HepG2 (cell line): ENCODE results near the gene PPP1R27. TPM values are rescaled to one million over a fixed set of nuclear protein-coding genes. Genes with fewer than 3 reads are reported as not detected.
A peak's percentile ranks its signal among the peaks of the same experiment; 100 is the strongest.

ENCODE experiments used
- ATAC-seq: fragments of 200-7000 bp; cut with Tn5 transposase; 3 replicates; pipeline ENCODE4 v1.9.1; 2020; ENCODE audit warnings: mild to moderate bottlenecking, moderate library complexity
- BruUV-seq: library from RNA; stranded (reverse); fragments of 400-500 nt; replicated peaks from 2 replicates; lab custom pipeline; 2021; lab: Mats Ljungman, UMichigan
- CTCF ChIA-PET: fragments of 300-600 bp; formaldehyde crosslinking; extraction: SDS; loops from one replicate; lab custom pipeline; 2021; ENCODE audit warnings: low total read pairs, inconsistent platforms, low intra/inter-chr PET ratio; lab: Yijun Ruan, JAX
- POLR2A ChIA-PET: fragments of 350-600 bp; sonication (Branson Sonifier 250); formaldehyde crosslinking; loops from one replicate; lab custom pipeline; 2020; ENCODE audit warnings: antibody characterized with exemption, inconsistent platforms; lab: Yijun Ruan, JAX
- DNase-seq: peaks from one replicate; pipeline ENCODE4 v3.0.0-alpha.2; 2015; ENCODE audit warnings: low spot score
- FAIRE-seq: peaks from 3 replicates; lab custom pipeline; 2011; peaks lifted over from hg19 to GRCh38; lab: Jason Lieb, UNC
- H2AFZ ChIP-seq: one replicate; pipeline ENCODE4 v1.6.1; 2011; ENCODE audit warnings: low read length, inconsistent platforms
- H3K27ac ChIP-seq: fragments of 300-600 bp; 3 replicates; pipeline ENCODE4 v1.8.0; 2011; ENCODE audit warnings: mixed run types, mild to moderate bottlenecking, mixed read lengths, low read length, inconsistent platforms; ENCODE audit not compliant: insufficient read depth; ENCODE audit errors: extremely low read length
- H3K27me3 ChIP-seq, 2 experiments: fragments of 200-600 bp in 1 of 2; 2 replicates in 1 of 2; 3 replicates in 1 of 2; pipeline versions ENCODE4 v1.6.0 to v1.8.0; 2011; ENCODE audit warnings: low read length in 2 of 2, mild to moderate bottlenecking in 2 of 2, moderate library complexity in 2 of 2, inconsistent platforms in 1 of 2; ENCODE audit not compliant: insufficient read depth in 2 of 2, control insufficient read depth in 1 of 2
- H3K36me3 ChIP-seq, 2 experiments: fragments of 200-600 bp in 1 of 2; replicated peaks in 1 of 2; 2 replicates in 1 of 2; 3 replicates in 1 of 2; pipeline versions ENCODE4 v1.5.1 to v1.8.0; 2011; ENCODE audit warnings: low read length in 2 of 2, inconsistent platforms in 1 of 2; ENCODE audit not compliant: insufficient read depth in 2 of 2, control insufficient read depth in 1 of 2
- H3K4me1 ChIP-seq: 2 replicates; pipeline ENCODE4 v1.5.1; 2012; ENCODE audit warnings: low read length, inconsistent platforms; ENCODE audit not compliant: insufficient read depth
- H3K4me2 ChIP-seq: 2 replicates; pipeline ENCODE4 v1.6.0; 2011; ENCODE audit warnings: low read depth, low read length, inconsistent platforms
- H3K4me3 ChIP-seq, 3 experiments: fragments of 200-600 bp in 1 of 3; sonication (generic), shearing (Covaris generic) in 1 of 3; replicated peaks in 1 of 3; 2 replicates each; pipeline ENCODE4 v1.5.1; 2011 to 2016; ENCODE audit warnings: low read length in 3 of 3, inconsistent platforms in 2 of 3, low read depth in 2 of 3, mild to moderate bottlenecking in 2 of 3, control low read depth in 1 of 3, mixed read lengths in 1 of 3; ENCODE audit not compliant: insufficient read depth in 1 of 3
- H3K79me2 ChIP-seq: one replicate; pipeline ENCODE4 v1.6.1; 2011; ENCODE audit warnings: low read length, inconsistent platforms; ENCODE audit not compliant: insufficient read depth
- H3K9ac ChIP-seq: 2 replicates; pipeline ENCODE4 v1.6.0; 2011; ENCODE audit warnings: mild to moderate bottlenecking, low read depth, low read length, inconsistent platforms; ENCODE audit not compliant: insufficient read depth
- H3K9me3 ChIP-seq: 2 replicates; pipeline ENCODE4 v1.5.1; 2012; ENCODE audit warnings: mild to moderate bottlenecking, low read length
- H4K20me1 ChIP-seq: 2 replicates; pipeline ENCODE4 v1.6.0; 2011; ENCODE audit warnings: inconsistent platforms, mild to moderate bottlenecking, low read length, moderate library complexity; ENCODE audit not compliant: insufficient read depth
- AGO2 ChIP-seq: fragments of 200-400 bp; formaldehyde crosslinking; optimal IDR thresholded peaks from 2 replicates; pipeline ENCODE3; 2017; ENCODE audit warnings: mild to moderate bottlenecking, low read depth, low read length, moderate library complexity
- AKAP8 ChIP-seq: sonication (generic); formaldehyde crosslinking; IDR thresholded peaks from 2 replicates; pipeline ENCODE4 v1.5.1; 2020; ENCODE audit warnings: mild to moderate bottlenecking, missing genetic modification reagents
- CERS6 ChIP-seq: sonication (generic); formaldehyde crosslinking; IDR thresholded peaks from 2 replicates; pipeline ENCODE4 v1.5.0; 2020; ENCODE audit warnings: missing genetic modification reagents
- KDM2A ChIP-seq: sonication (generic); formaldehyde crosslinking; IDR thresholded peaks from 2 replicates; pipeline ENCODE4 v1.4.0; 2020; ENCODE audit warnings: low read depth, missing genetic modification reagents, borderline replicate concordance
- POLR2A ChIP-seq, 2 experiments: IDR thresholded peaks; 2 replicates each; pipeline ENCODE4 v1.6.1; 2011; ENCODE audit warnings: low read depth in 2 of 2, low read length in 2 of 2, mild to moderate bottlenecking in 1 of 2, moderate library complexity in 1 of 2; ENCODE audit not compliant: insufficient read depth in 1 of 2
- POLR2G ChIP-seq: fragments of 200-400 bp; formaldehyde crosslinking; IDR thresholded peaks from 2 replicates; pipeline ENCODE4 v1.6.1; 2018; ENCODE audit warnings: mild to moderate bottlenecking, low read depth, low read length, moderate library complexity
- RBFOX2 ChIP-seq: fragments of 200-400 bp; formaldehyde crosslinking; IDR thresholded peaks from 2 replicates; pipeline ENCODE4 v1.6.1; 2017; ENCODE audit warnings: low read depth, mild to moderate bottlenecking, low read length
- RBM22 ChIP-seq: fragments of 200-400 bp; formaldehyde crosslinking; optimal IDR thresholded peaks from 2 replicates; pipeline ENCODE3; 2017; ENCODE audit warnings: mild to moderate bottlenecking, low read length, moderate library complexity
- ZBTB33 ChIP-seq: sonication (generic); formaldehyde crosslinking; IDR thresholded peaks from 2 replicates; pipeline ENCODE4 v1.4.0; 2020; ENCODE audit warnings: missing genetic modification reagents
- ZNF607 ChIP-seq: sonication (generic); formaldehyde crosslinking; IDR thresholded peaks from 2 replicates; pipeline ENCODE4 v1.5.1; 2020; ENCODE audit warnings: missing genetic modification reagents, mild to moderate bottlenecking, borderline replicate concordance
- ZNF646 ChIP-seq: sonication (generic); formaldehyde crosslinking; IDR thresholded peaks from 2 replicates; pipeline ENCODE4 v1.9.0; 2021; ENCODE audit warnings: mild to moderate bottlenecking, missing genetic modification reagents
- ZNF709 ChIP-seq: sonication (generic); formaldehyde crosslinking; IDR thresholded peaks from 2 replicates; pipeline ENCODE4 v1.5.0; 2020; ENCODE audit warnings: mild to moderate bottlenecking, missing genetic modification reagents
- ZNF768 ChIP-seq: sonication (generic); formaldehyde crosslinking; IDR thresholded peaks from 2 replicates; pipeline ENCODE4 v1.4.0; 2020; ENCODE audit warnings: missing genetic modification reagents
- ZNF839 ChIP-seq: sonication (generic); formaldehyde crosslinking; IDR thresholded peaks from 2 replicates; pipeline ENCODE4 v1.4.0; 2020; ENCODE audit warnings: missing genetic modification reagents, mild to moderate bottlenecking, borderline replicate concordance
- WGBS: methylation state at CpG from one replicate; pipeline ENCODE4 v1.1.6; 2017; ENCODE audit warnings: low lambda C conversion rate; 5-methylcytosine and 5-hydroxymethylcytosine counted together
- in situ Hi-C: cut with HindIII; loops from 2 replicates; pipeline ENCODE4 v1.10.0; 2017; ENCODE audit warnings: low pct_unique_long_range_greater_than_20kb; ENCODE audit not compliant: extremely low pct_ligation_motif_present
- intact Hi-C: fragments of 100-400 bp; cut with micrococcal nuclease; formaldehyde crosslinking; loops from one replicate; pipeline ENCODE4 v1.10.0; 2022; ENCODE audit not compliant: unreplicated experiment
- polyA plus RNA-seq, 8 experiments: library from polyadenylated mRNA; depleted of rRNA in 3 of 8; stranded (reverse) in 7 of 8; unstranded in 1 of 8; fragments of >200 nt; fragmentation: Illumina TruSeq in 4 of 8; extraction: Trizol in 4 of 8; gene quantifications; 2 replicates each; pipeline versions ENCODE4 v1.2.1 to v1.2.3, GENCODE V29; 2011 to 2016; ENCODE audit warnings: low read depth in 4 of 8, missing spikeins in 1 of 8, mixed read lengths in 1 of 8; ENCODE audit not compliant: insufficient read depth in 1 of 8
- total RNA-seq, 5 experiments: library from RNA; depleted of rRNA; stranded (reverse); fragments of >200 nt; fragmentation: Illumina TruSeq; extraction: Trizol; gene quantifications; 2 replicates each; pipeline ENCODE4 v1.2.3, GENCODE V29; 2016; ENCODE audit warnings: low read depth in 1 of 5

PPP1R27 gene
- total and polyA plus RNA-seq, 2 of the 13 experiments (the other 11 are each of a cell fraction or from before 2014, with no cell fraction given), result 0.17 to 1.00 TPM

GRCh38 chr17:81841866-81842265 is 7.0 kb upstream of the PPP1R27 start:
- Histone ChIP-seq H3K4me1 (peaks cover 35% of the 10 kb centered on the region), H3K27ac (no peak overlapping the region), H3K27me3 (no peaks in the 10 kb centered on the region), H3K79me2 (no peaks in the 10 kb centered on the region), H4K20me1 (peaks cover 6% of the 10 kb centered on the region; the same call in 1 of the 2 replicates), H3K36me3 (peaks cover 32 to 43% of the 10 kb centered on the region in 2 experiments), H3K9ac (no peak overlapping the region), H3K4me3 (no peak overlapping the region; a peak in 1 of 6 replicates), H3K9me3 (no peaks in the 10 kb centered on the region), H3K4me2 (no peak overlapping the region), H2AFZ (no peak overlapping the region)
- 89% methylated on average over 14 of the region's 15 CpGs for WGBS
- ATAC-seq (peak; percentile 0), FAIRE-seq (no peak), DNase-seq (no peak)
- TF ChIP-seq AGO2, result peak; percentile 11
- TF ChIP-seq RBFOX2, result 0 out of 2 replicates have a peak, but pooled peaks have one; percentile 8
- TF ChIP-seq ZNF607 (CRISPR knock-in tag), result 0 out of 2 replicates have a peak, but pooled peaks have one; percentile 5
- 0 out of 2 replicates have a peak, but pooled peaks have one; percentile 4 for TF ChIP-seq AKAP8
- peak in 1 of 2 experiments; percentile 25; a peak in 1 of 4 replicates for TF ChIP-seq POLR2A (IDR thresholded peaks at IDR 0.05; ENCODE audit: insufficient read depth in 1 of 2, low read depth in 2 of 2, low read length in 2 of 2)
- TF ChIP-seq ZBTB33 (CRISPR knock-in tag), result peak; percentile 22; the same call in 1 of the 2 replicates
- TF ChIP-seq POLR2G, result peak; percentile 29; the same call in 1 of the 2 replicates
- TF ChIP-seq KDM2A (CRISPR knock-in tag), result peak; percentile 10
- TF ChIP-seq RBM22, result peak; percentile 69
- 0 out of 2 replicates have a peak, but pooled peaks have one; percentile 53 for TF ChIP-seq ZNF839 (CRISPR knock-in tag)
- no peak for TF ChIP-seq ZNF646
- TF ChIP-seq CERS6 (CRISPR knock-in tag), result no peak
- no peak for TF ChIP-seq ZNF709 (CRISPR knock-in tag)
- TF ChIP-seq ZNF768 (CRISPR knock-in tag), result peak; percentile 21; the same call in 1 of the 2 replicates
- intact Hi-C loops (no loop called here), in situ Hi-C loops (no loop called here)
- ChIA-PET CTCF (no interaction called here), POLR2A (interaction anchor here (1.0 to 8.9 kb wide), 9 partner anchors 8 to 115 kb away, joined by 3 to 40 read pairs (median 6); partner anchors contain the start of genes MCRIP1 and P4HB)
- no TSS peak for BruUV-seq
